Endothelial cell of umbilical vein (primary cell): ENCODE results near the gene KIAA0825. TPM values are rescaled to one million over a fixed set of nuclear protein-coding genes. Genes with fewer than 3 reads are reported as not detected.

Source experiments
- BruUV-seq: library from RNA; stranded (reverse); fragments of 400-500 nt; replicated peaks from 2 replicates; lab custom pipeline; 2021; lab: Mats Ljungman, UMichigan
- CTCF ChIA-PET: fragments of 300-600, 350-600 bp; sonication (Branson Sonifier 250); formaldehyde crosslinking; loops from one replicate; lab custom pipeline; 2021; ENCODE audit warnings: antibody characterized with exemption, inconsistent platforms; lab: Charles Lee
- POLR2A ChIA-PET: fragments of 300-600, 350-600 bp; sonication (Branson Sonifier 250); formaldehyde crosslinking; loops from one replicate; lab custom pipeline; 2021; ENCODE audit warnings: antibody characterized with exemption, inconsistent platforms; lab: Charles Lee
- DNase-seq: peaks from one replicate; pipeline ENCODE4 v3.0.0-alpha.2; 2011; ENCODE audit warnings: low read depth, low spot score
- FAIRE-seq: peaks from 2 replicates; lab custom pipeline; 2011; peaks lifted over from hg19 to GRCh38; lab: Jason Lieb, UNC
- H2AFZ ChIP-seq: 2 replicates; pipeline ENCODE4 v1.6.0; 2012; ENCODE audit warnings: low read depth, low read length, control low read depth, inconsistent platforms
- H3K27ac ChIP-seq: 2 replicates; pipeline ENCODE4 v1.5.1; 2011; ENCODE audit warnings: low read depth, mild to moderate bottlenecking, control low read depth, low read length, moderate library complexity; ENCODE audit not compliant: insufficient read depth
- H3K27me3 ChIP-seq, 2 experiments: 2 replicates each; pipeline versions ENCODE4 v1.6.0 to v1.6.1; 2011; ENCODE audit warnings: low read length in 2 of 2, mixed read lengths in 1 of 2; ENCODE audit not compliant: control insufficient read depth in 2 of 2, insufficient read depth in 2 of 2
- H3K36me3 ChIP-seq, 2 experiments: 2 replicates in 1 of 2; 3 replicates in 1 of 2; pipeline ENCODE4 v1.5.1; 2011; ENCODE audit warnings: low read length in 2 of 2, mild to moderate bottlenecking in 1 of 2, moderate library complexity in 1 of 2; ENCODE audit not compliant: control insufficient read depth in 2 of 2, insufficient read depth in 2 of 2; ENCODE audit errors: extremely low read depth in 1 of 2
- H3K4me1 ChIP-seq: 3 replicates; pipeline ENCODE4 v1.5.1; 2011; ENCODE audit warnings: mild to moderate bottlenecking, low read length; ENCODE audit not compliant: control insufficient read depth, insufficient read depth; ENCODE audit errors: extremely low read depth
- H3K4me2 ChIP-seq: 2 replicates; pipeline ENCODE4 v1.6.1; 2011; ENCODE audit warnings: low read length, control low read depth, mixed read lengths; ENCODE audit not compliant: insufficient read depth
- H3K4me3 ChIP-seq, 3 experiments: fragments of 200-600 bp in 1 of 3; sonication (generic), shearing (Covaris generic) in 1 of 3; replicated peaks in 1 of 3; 2 replicates each; pipeline ENCODE4 v1.5.1; 2011 to 2016; ENCODE audit warnings: control low read depth in 3 of 3, low read length in 3 of 3, mild to moderate bottlenecking in 2 of 3, inconsistent platforms in 1 of 3, low read depth in 1 of 3, moderate library complexity in 1 of 3; ENCODE audit not compliant: insufficient read depth in 1 of 3
- H3K79me2 ChIP-seq: 2 replicates; pipeline ENCODE4 v1.6.0; 2012; ENCODE audit warnings: low read length, inconsistent platforms; ENCODE audit not compliant: control insufficient read depth, insufficient read depth
- H3K9ac ChIP-seq: replicated peaks from 2 replicates; pipeline ENCODE3; 2011; ENCODE audit warnings: low read length, control low read depth; ENCODE audit not compliant: insufficient read depth; ENCODE audit errors: extremely low read depth
- H3K9me1 ChIP-seq: replicated peaks from 3 replicates; pipeline ENCODE4 v1.6.0; 2011; ENCODE audit warnings: mild to moderate bottlenecking, low read length; ENCODE audit not compliant: control insufficient read depth, insufficient read depth; ENCODE audit errors: extremely low read depth
- H3K9me3 ChIP-seq: replicated peaks from 2 replicates; pipeline ENCODE4 v1.5.1; 2012; ENCODE audit warnings: low read length, inconsistent platforms; ENCODE audit not compliant: control insufficient read depth, insufficient read depth
- H4K20me1 ChIP-seq: replicated peaks from 2 replicates; pipeline ENCODE3; 2011; ENCODE audit warnings: mild to moderate bottlenecking, low read length; ENCODE audit not compliant: control insufficient read depth, insufficient read depth; ENCODE audit errors: extremely low read depth
- CTCF ChIP-seq, 2 donors: IDR thresholded peaks; 1 replicate in 1 of 2; 2 replicates in 1 of 2; pipeline ENCODE4 v1.5.1; 2011; ENCODE audit warnings: low read length in 2 of 2, mild to moderate bottlenecking in 2 of 2, moderate library complexity in 2 of 2, control low read depth in 1 of 2, inconsistent platforms in 1 of 2, low read depth in 1 of 2; ENCODE audit not compliant: insufficient read depth in 1 of 2; ENCODE audit errors: extremely low read depth in 1 of 2
- EZH2 ChIP-seq: IDR thresholded peaks from 2 replicates; pipeline ENCODE4 v1.6.1; 2012; ENCODE audit warnings: borderline replicate concordance, low read depth, mild to moderate bottlenecking, moderate library complexity, low read length, inconsistent platforms; ENCODE audit not compliant: severe bottlenecking
- FOS ChIP-seq: IDR thresholded peaks from 2 replicates; pipeline ENCODE4 v1.6.1; 2011; ENCODE audit warnings: mild to moderate bottlenecking, low read length, moderate library complexity, borderline replicate concordance; ENCODE audit not compliant: insufficient read depth
- GATA2 ChIP-seq: IDR thresholded peaks from 2 replicates; pipeline ENCODE4 v1.7.0; 2011; ENCODE audit warnings: low read depth, mild to moderate bottlenecking, moderate library complexity, mixed read lengths, low read length; ENCODE audit not compliant: insufficient read length, insufficient read depth
- JUN ChIP-seq: IDR thresholded peaks from 2 replicates; pipeline ENCODE4 v1.6.1; 2011; ENCODE audit warnings: borderline replicate concordance, low read depth; ENCODE audit not compliant: insufficient read length, insufficient read depth
- MAX ChIP-seq: IDR thresholded peaks from 2 replicates; pipeline ENCODE4 v1.6.1; 2011; ENCODE audit not compliant: insufficient read depth, insufficient read length
- MYC ChIP-seq: IDR thresholded peaks from one replicate; pipeline ENCODE4 v1.6.1; 2011; ENCODE audit warnings: mild to moderate bottlenecking, low read depth, low read length
- POLR2A ChIP-seq: IDR thresholded peaks from 2 replicates; pipeline ENCODE4 v1.6.1; 2012; ENCODE audit warnings: low read depth, mild to moderate bottlenecking, control low read depth, low read length
- POLR2AphosphoS5 ChIP-seq: IDR thresholded peaks from 2 replicates; pipeline ENCODE4 v1.6.1; 2012; ENCODE audit warnings: low read depth, mild to moderate bottlenecking, control low read depth, low read length, moderate library complexity; ENCODE audit not compliant: insufficient read depth
- dilution Hi-C: fragments of 300-500 bp; cut with MboI; formaldehyde crosslinking; loops from one replicate; pipeline ENCODE4 v1.15.0; 2019; ENCODE audit warnings: low sequenced_read_pairs; ENCODE audit not compliant: extremely low pct_ligation_motif_present
- intact Hi-C: fragments of 100-400 bp; cut with micrococcal nuclease; formaldehyde crosslinking; loops from one replicate; pipeline ENCODE4 v1.10.0; 2022
- polyA plus RNA-seq, 4 experiments: library from polyadenylated mRNA; depleted of rRNA in 3 of 4; stranded (reverse) in 3 of 4; unstranded in 1 of 4; fragments of >200 nt; gene quantifications; 2 replicates each; pipeline versions ENCODE4 v1.2.1 to v1.2.3, GENCODE V29; 2011 to 2012; ENCODE audit warnings: missing spikeins in 1 of 4
- total RNA-seq: library from RNA; stranded (reverse); gene quantifications from 2 replicates; pipeline ENCODE4 v1.2.3, GENCODE V29; 2021

The KIAA0825 gene
- total and polyA plus RNA-seq, 2 donors (not counting 3 experiments of a cell fraction or from before 2014, with no cell fraction given): 0.15 to 1.1 TPM

- no peak for FAIRE-seq
- CTCF ChIA-PET: no interaction called here
- intact Hi-C loops (no loop called here), dilution Hi-C loops (no loop called here)
- Histone ChIP-seq H4K20me1 (no peaks in the 10 kb centered on the region), H3K4me2 (no peak overlapping the region), H3K4me3 (no peak overlapping the region), H3K27ac (no peak overlapping the region), H3K36me3 (no peaks in the 10 kb centered on the region), H3K9me1 (no peaks in the 10 kb centered on the region), H3K4me1 (no peaks in the 10 kb centered on the region), H2AFZ (no peak overlapping the region), H3K9ac (no peak overlapping the region), H3K9me3 (no peaks in the 10 kb centered on the region), H3K79me2 (no peaks in the 10 kb centered on the region), H3K27me3 (no peaks in the 10 kb centered on the region)
- BruUV-seq: no TSS peak
- POLR2A ChIA-PET: no interaction called here
- no peak for DNase-seq
- TF ChIP-seq CTCF (IDR thresholded peaks at IDR 0.05; ENCODE audit: extremely low read depth in 1 of 2, insufficient read depth in 1 of 2, low read depth in 1 of 2, low read length in 2 of 2) (no peak), FOS (no peak), MYC (no peak), MAX (no peak), POLR2A (no peak), GATA2 (no peak), JUN (no peak), POLR2AphosphoS5 (no peak), EZH2 (no peak)
Observed at GRCh38 chr5:94154672-94155071, 463.7 kb downstream of the KIAA0825 start.
